Hematopoietic multipotent progenitor cell (in vitro differentiated cells): ENCODE measurements around the gene PSME1. TPM values are rescaled to one million over a fixed set of nuclear protein-coding genes. Genes with fewer than 3 reads are reported as not detected.
A peak's percentile ranks its signal among the peaks of the same experiment; 100 is the strongest.
"Not testable (repeated sequence)": the region's sequence is repeated elsewhere in the genome, so short reads cannot be mapped to it uniquely, and the experiment has no call there.

Experiments
- DNase-seq, 3 donors: peaks; one replicate each; pipeline ENCODE4 v3.0.0-alpha.2; 2011 to 2015; ENCODE audit warnings: low read depth in 2 of 3, low spot score in 2 of 3
- total RNA-seq: library from RNA; depleted of rRNA; stranded (reverse); fragments of >200 nt; gene quantifications from one replicate; pipeline ENCODE4 v1.2.3, GENCODE V29; 2012

The PSME1 gene
- total RNA-seq, 1 donor, result 153 TPM

DNA sequence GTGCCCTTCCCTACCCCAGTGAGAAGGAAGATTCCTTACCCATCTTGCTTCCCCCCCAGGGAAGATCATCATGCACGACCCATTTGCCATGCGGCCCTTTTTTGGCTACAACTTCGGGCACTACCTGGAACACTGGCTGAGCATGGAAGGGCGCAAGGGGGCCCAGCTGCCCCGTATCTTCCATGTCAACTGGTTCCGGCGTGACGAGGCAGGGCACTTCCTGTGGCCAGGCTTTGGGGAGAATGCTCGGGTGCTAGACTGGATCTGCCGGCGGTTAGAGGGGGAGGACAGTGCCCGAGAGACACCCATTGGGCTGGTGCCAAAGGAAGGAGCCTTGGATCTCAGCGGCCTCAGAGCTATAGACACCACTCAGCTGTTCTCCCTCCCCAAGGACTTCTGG lies 32.5 kb upstream of the PSME1 start:
- no peak for DNase-seq

DNA sequence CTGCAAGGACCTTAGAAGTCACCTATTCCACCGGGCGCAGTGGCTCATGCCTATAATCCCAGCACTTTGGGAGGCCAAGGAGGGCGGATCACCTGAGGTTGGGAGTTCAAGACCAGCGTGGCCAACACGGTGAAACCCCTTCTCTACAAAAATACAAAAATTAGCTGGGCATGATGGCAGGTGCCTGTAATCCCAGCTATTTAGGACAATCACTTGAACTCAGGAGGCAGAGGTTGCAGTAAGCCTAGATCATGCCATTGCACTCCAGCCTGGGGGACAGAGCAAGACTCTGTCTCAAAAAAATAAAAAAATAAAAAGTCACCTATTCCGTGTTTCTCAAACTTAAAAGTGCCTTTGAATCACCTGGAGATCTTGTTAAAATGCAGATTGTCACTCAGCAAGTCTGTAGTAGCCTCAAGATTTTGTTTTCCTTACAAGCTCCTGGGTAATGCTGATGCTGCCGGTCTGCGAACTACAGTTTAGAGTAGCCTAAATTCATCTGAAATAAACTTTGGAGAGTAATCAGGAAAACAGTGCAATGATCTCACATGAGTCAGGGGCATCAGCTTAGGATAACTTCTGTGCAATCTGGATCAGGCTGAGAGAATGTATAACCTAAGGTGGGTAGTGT lies 30.3 kb upstream of the PSME1 start:
- not testable (repeated sequence) for DNase-seq

DNA sequence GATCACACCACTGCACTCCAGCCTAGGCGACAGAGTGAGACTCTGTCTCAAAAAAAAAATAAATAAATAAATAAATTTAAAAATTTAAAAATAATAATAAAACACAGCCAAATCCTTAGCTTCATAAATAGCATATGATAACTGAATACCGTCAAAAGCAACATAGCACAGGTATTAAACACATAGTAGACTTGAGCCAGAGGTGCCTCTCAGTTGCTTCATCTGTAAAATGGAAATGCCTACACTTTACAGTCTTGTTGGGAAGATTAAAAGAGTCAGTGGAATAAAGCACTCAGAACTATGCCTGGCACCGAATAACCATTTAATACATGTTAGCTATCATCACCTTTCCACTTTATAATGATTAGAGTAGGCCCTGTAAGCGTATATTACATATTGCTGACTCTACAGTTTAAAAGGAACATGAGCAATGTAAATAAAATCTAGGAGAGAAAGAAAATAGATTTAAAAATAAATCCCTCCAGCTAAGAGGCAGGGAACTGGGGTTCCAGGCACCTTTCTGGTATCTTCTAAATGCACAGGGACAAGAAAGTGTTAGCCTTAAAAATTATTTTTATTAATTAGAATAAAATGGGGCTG lies 29.2 kb upstream of the PSME1 start:
- DNase-seq, result no peak

DNA sequence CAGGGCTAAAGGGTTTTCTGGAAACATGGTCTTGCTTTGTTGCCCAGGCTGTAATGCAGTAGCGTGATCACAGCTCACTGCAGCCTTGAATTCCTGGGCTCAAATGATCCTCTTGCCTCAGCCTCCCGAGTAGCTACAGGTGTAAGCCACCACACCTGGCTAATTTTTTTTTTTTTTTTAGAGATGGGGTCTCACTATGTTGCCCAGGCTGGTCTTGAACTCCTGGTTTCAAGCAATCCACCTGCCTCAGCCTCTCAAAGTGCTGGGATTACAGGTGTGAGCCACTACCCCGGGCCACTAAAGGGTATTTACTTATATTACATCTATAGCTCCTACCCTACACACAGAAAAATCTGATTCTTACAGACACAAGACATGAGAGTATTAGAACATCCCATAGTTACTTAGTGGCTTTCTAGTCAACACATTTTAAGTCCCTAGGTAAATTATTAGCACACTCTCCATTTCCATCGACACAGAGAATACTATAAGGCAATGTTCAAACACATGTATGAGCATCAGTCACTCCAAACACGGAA lies 27.6 kb upstream of the PSME1 start:
- DNase-seq, result no peak

DNA sequence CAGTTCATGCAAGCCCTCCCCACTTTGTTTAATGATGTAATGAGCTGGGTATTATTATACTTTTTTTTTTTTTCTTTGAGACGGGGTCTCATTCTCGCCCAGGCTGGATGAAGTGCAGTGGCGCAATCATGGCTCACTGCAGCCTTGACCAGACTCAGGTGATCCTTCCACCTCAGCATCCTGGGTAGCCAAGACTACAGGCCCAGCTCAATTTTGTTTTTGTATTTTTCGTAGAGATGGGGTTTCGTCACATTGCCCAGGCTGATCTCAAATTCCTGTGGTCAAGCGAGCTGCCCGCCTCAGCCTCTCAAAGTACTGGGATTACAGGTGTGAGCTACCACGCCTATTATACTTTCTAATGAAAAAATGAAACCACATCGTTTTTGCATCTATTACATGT lies 25.9 kb upstream of the PSME1 start:
- no peak for DNase-seq

DNA sequence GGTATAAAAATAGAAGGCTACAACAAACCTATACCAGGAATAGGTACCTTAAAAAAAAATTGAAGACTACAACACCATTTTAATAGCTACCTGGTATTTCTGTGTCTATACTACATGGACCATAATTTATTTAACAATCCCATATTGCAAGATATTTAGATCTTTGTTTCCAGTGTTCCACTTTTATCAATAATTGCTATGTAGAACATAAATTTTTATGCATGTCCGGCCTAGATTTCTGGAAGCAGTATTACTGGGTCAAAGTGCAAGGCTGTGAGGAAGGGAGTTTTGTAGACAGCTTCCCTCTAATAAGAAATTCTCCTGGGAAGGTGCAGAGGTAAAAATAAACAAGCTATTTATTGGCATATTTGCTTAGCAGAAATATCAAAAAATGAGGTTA lies 25.5 kb upstream of the PSME1 start:
- DNase-seq, result no peak

DNA sequence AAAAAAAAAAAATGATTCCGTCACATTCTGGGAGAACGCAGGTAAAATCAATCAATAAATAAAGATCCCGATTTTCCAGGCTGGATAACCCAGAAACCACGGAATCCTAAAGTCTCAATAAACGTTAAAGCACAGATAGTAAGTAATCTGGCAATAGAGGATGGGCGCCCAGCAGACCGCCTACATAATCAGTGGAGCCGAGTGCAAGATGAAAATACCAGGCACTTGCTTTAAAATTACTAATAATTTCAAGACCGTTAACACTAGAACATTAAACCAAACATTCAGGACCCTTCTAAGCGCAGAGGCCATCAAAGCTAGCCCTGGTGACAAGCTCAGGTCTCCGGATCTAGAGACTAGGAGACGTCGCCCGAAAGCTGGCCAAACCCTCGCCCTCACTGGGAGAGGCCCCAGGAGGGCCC lies 22.6 kb upstream of the PSME1 start:
- DNase-seq, result no peak

DNA sequence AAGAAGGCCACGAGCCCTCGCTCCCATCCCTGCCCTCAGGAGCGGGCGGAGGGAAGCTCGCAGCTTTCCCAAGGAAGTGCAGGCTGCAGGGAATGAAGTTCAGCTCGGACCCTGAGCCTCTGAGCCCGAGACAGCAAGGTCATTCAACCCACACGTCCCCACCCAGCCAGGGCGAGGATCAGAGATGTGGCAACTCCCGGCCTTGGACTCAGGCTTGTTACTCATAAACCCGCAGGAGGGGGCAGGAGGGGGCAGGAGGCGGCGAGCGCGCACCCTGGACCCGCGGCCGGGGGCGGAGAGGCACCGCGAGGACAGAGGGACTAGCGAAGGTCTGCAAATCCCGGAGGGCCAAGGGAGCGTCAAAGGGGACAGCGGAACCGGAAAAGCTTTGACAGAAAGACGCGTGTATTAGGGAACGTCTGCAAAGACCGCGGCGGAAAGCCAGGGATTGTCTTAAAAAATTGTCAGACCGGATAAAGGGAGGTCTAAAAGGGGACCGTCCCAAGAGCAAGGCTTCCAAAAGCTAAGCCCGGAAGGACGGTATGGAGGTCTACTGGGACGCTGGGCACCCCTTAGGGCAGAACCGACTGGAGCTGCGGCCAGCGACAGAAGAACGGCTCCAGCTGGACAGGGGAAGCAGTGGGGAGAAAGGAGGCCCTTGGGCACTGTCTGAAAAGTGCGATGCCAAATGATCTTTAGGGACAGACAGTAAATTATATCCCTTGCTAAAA lies 22.0 kb upstream of the PSME1 start:
- peak in 2 of 3 donors; percentile 90 to 93 for DNase-seq

DNA sequence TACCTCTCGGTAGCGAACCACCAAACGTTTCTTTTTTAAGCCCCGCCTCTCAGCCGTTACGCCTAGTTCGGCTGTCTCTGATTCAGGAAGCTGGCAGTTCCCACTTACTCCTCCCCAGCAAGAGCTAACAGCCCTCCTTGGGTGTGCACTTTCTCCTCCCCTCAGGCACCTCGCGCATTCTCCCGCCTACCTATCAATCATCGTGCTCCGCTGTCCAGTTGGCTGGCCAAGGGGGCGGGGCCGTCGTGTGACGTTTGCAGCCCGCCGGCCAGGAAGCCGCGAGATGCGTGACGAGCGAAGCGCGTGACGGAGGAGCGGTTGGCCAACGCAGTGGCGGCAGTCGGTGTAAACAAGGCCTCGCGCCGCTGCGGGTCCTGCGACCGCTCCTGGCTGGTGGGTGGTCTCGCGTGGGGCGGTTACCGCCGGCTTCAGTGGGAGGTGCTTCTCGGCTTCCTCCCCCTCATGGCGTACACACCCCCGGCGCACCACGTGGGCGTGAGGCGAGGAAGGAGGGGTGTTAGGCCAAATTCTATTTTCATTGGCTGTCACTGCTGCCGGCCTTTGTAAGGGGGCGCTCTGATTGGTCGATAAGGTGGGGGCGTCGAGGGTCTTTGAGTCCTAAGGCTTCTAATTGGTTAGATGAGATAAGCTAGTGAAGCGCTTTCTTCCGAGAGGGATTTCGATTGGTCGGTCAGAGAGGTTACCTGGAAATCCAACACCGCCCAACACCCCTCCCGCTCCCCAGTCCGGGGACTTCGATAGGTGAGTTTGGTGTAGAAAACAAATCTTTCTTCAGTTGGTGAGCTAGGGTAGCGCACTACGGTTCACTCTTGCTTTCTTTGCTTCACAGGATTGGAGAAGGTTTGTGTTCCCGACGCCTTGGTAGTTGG lies 21.2 kb upstream of the PSME1 start, which contains the start of the genes DCAF11 and NRL:
DCAF11 (plus strand) TSS at position 246 of the 890 bp plus-strand sequence. CDS start 818 bp downstream, outside the sequence.
NRL (minus strand) TSS at position 418 of the 890 bp plus-strand sequence. CDS start 32,101 bp downstream, outside the sequence.
- DNase-seq, result peak; percentile 98 to 100 (median 99)

DNA sequence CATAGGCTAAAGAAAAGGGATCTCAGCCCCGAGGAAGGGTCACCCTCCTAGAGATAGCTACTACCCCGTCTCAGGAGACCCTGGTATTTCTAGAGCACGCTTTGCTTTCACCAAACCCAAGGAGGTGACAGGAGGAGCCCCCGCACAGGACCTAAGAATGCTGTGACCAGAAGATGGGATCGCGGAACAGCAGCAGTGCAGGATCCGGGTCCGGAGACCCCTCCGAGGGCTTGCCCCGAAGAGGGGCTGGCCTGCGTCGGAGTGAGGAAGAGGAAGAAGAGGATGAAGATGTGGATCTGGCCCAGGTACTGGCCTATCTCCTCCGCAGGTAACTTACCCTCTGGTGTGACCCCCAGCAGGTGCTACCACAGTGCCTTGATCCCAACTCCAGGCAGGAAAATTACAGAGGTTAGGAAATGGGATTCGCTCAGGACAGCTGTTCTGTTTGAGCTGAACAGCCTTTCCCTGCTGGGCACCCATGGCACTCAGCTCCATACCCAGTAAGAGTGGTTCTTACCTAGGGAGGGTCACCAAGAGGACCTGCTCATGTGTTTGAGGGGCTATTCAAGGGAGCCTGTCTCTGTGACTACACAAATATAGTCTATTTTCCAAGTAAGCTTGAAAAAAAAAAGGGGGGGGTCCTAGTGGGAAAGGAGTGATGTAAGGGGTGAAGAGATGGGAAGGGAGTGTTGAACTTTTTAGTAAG lies 20.4 kb upstream of the PSME1 start:
- no peak for DNase-seq

DNA sequence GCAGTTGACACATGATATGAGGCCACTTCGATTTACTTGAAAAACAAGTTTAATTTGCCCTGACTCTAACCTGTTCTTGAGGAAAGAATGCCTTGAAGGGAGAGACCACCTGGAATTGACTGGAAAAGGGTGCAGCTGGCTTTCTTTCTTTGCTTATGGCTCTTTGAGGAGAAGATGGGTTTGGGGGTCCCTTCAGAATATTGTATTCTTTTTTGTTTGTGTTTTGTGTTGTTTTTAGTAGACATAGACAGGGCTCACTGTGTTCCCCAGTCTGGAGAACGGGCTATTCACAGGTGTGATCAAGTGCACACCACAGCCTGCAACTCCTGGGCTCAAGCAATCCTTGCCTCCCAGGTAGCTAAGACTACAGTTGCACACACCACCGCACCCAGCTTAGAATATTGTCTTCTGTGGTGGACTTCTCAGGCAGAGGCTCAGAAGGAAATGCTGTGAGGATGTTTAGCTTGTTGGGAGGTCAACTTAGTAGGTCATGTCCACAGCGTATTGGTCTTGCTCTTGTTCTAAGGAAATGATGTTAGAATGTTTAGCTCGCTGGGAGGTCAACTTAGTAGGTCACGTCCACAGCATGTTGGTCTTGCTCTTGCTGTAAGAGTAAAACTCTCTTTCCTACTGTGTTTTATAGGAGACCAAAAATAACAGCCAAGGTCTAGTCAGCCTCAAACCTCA lies 19.7 kb upstream of the PSME1 start:
- no peak for DNase-seq

DNA sequence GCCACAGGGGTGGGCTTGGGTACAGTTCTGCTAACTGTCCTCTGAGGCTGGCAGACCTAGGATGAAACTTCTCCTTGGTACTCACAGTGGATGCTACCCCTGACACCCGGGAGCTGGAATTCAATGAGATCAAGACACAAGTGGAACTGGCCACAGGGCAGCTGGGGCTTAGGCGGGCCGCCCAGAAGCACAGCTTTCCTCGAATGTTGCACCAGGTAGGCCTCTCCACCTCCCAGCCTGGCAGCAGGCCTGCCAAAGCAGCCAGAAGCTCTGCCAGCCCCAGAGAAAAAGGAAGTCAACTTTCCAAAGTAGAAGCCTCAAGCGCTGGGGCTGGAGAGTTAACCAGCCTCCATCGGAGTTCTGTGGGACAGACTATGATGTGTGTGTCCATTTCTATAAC lies 18.8 kb upstream of the PSME1 start:
- DNase-seq, result no peak

DNA sequence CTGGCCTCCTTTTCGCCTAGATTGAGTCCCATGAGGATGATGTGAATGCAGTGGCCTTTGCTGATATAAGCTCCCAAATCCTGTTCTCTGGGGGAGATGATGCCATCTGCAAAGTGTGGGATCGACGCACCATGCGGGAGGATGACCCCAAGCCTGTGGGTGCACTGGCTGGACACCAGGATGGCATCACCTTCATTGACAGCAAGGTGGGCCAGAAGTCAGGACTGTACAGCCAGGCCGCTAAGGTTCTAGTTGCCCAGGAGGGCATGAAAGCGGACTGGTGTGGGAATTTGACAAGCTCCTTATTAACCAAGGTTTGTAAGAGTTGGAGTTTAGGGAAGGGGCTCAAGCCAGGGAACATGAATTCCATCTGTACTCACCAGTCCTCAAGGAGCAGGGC lies 16.3 kb upstream of the PSME1 start:
- DNase-seq, result no peak

DNA sequence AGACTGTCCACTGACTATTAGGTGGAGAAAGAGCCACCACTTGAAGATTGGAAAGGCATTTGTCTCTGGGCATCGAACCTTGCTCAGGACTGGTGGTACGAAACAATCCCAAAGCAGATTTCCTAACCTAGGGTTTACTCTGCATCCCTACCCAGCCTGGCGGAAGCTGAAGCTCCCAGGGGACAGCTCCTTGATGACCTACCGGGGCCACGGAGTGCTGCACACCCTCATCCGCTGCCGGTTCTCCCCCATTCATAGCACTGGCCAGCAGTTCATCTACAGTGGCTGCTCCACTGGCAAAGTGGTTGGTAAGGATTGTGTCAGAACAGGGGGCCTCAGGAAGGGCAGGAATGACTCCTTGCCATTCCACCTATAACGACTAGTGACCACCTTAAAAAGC lies 14.8 kb upstream of the PSME1 start:
- DNase-seq, result no peak

DNA sequence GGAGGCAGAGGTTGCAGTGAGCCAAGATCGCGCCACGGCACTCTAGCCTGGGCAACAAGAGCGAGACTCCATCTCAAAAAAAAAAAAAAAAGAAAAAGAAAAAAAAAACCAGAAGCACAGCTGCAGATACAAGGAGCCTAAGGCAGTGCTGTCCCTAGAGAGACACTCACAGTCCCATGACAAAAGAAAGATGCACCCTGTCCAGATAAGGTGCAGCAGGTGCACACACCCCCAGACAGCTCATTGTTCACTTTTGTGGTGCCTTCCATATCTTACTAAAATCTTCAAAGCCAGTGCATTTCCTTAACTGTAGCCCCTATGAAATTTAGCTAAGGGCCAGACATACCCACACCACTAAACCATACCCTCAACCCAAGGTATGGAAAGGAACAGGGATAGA lies 13.6 kb upstream of the PSME1 start:
- DNase-seq, result no peak

DNA sequence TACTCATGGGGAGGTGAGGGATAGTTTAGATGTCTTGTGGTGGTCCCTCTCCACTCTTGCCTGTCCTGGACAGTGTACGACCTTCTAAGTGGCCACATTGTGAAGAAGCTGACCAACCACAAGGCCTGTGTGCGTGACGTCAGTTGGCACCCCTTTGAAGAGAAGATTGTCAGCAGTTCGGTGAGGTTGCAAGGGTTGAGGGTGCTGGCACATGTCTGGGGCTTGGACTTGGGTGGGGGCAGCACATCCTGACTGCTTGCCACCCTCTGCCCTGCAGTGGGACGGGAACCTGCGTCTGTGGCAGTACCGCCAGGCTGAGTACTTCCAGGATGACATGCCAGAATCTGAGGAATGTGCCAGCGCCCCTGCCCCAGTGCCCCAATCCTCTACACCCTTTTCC lies 13.1 kb upstream of the PSME1 start:
- no peak for DNase-seq

DNA sequence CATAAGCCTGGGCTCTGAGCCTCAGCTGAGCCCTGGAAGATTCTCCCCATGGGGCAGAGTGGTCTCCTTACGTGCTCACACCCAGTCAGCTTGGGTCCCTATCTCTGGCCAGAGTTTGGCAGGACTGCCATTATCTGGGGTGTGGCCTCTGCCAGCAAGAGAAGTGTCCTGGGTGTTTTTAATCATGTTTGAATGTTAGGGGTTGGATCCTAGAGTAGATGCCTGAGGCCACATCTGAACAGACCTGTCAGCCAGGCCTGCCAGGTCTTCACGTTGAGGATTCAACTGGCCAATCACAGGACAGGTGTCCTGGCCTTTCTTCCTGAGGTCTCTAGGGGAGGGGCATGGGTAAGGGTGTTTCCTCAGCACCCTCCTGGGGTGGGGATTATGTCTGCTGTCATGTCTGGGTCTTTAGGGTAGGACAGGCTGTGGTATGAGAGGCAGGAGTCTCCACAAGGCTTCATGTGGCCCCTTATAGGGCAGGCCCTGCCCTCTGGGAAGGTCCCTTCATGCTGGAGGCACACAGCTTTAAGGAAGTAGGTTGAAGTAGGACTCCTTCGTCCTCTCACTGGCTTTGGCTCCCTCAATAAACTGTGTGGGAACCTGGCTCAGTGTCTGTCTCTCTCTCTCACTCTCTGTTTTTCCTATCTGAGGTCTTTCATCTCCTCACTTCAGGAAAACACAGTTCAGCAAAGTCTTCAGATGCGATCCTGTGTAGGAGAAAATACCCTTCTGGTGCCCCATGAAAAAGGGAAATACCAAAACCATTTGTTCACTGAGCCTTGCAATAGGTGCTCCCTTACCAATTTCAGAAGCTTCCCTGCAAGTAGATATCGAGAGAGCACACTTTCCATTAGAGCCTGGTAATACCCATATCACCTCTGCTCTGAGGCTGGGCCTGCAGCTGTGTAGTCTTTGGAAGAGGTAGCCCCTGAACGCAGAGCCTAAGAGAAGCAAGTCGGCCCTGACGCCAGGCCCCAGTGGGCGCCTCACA lies 12.3 kb upstream of the PSME1 start:
- no peak for DNase-seq

DNA sequence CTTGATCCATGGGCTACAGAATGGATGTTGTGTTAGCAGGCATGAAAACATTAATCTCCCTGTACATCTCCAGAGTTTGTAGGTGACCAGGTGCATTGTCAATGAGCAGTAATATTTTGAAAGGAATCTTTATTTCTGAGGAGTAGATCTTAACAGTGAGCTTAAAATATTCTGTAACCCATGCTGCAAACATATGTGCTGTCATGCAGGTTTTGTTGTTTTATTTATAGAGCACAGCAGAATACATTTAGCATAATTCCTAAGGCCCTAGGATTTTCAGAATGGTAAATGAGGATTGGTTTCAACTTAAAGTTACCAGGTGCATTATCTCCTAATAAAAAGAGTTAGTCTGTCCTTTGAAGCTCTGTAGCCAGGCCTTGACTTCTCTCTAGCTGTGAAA lies 9.1 kb upstream of the PSME1 start:
- no peak for DNase-seq
